HEK293 (cell line): ENCODE data around the gene ATP6V0C.

Experiments
- CTCF ChIP-seq: fragments of 450-650 bp; formaldehyde crosslinking; IDR thresholded peaks from 2 replicates; pipeline ENCODE4 v1.5.1; 2016; ENCODE audit warnings: missing biosample characterization, missing genetic modification characterization
- EGR2 ChIP-seq: fragments of 450-650 bp; formaldehyde crosslinking; IDR thresholded peaks from 2 replicates; pipeline ENCODE4 v1.5.1; 2016; ENCODE audit warnings: low read depth, missing biosample characterization, missing genetic modification characterization
- GFI1B ChIP-seq: fragments of 450-650 bp; formaldehyde crosslinking; IDR thresholded peaks from 2 replicates; pipeline ENCODE4 v1.5.1; 2016; ENCODE audit warnings: missing biosample characterization, missing genetic modification characterization
- GLI4 ChIP-seq: fragments of 450-650 bp; formaldehyde crosslinking; IDR thresholded peaks from 2 replicates; pipeline ENCODE4 v1.5.1; 2016; ENCODE audit warnings: missing biosample characterization, missing genetic modification characterization
- PBX3 ChIP-seq: sonication (generic); formaldehyde crosslinking; IDR thresholded peaks from 2 replicates; pipeline ENCODE4 v1.8.1; 2022; ENCODE audit warnings: mild to moderate bottlenecking, moderate library complexity, missing genetic modification reagents
- SP2 ChIP-seq: fragments of 450-650 bp; formaldehyde crosslinking; IDR thresholded peaks from 2 replicates; pipeline ENCODE4 v1.5.1; 2016; ENCODE audit warnings: missing biosample characterization, missing genetic modification characterization
- ZFP37 ChIP-seq: fragments of 450-650 bp; formaldehyde crosslinking; IDR thresholded peaks from 2 replicates; pipeline ENCODE4 v1.5.1; 2016; ENCODE audit warnings: missing biosample characterization, missing genetic modification characterization
- ZNF146 ChIP-seq: fragments of 450-650 bp; formaldehyde crosslinking; IDR thresholded peaks from 2 replicates; pipeline ENCODE4 v1.5.1; 2016; ENCODE audit warnings: missing biosample characterization, missing genetic modification characterization
- ZNF501 ChIP-seq: fragments of 450-650 bp; formaldehyde crosslinking; IDR thresholded peaks from 2 replicates; pipeline ENCODE4 v1.5.1; 2016; ENCODE audit warnings: missing biosample characterization, missing genetic modification characterization
- ZNF776 ChIP-seq: fragments of 450-650 bp; formaldehyde crosslinking; IDR thresholded peaks from 2 replicates; pipeline ENCODE4 v1.5.0; 2017; ENCODE audit warnings: missing biosample characterization, missing genetic modification characterization, borderline replicate concordance

- TF ChIP-seq ZNF776 (tag by site-specific recombination): no peak
- TF ChIP-seq SP2: 0 out of 2 replicates have a peak, but pooled peaks have one; percentile 5
- TF ChIP-seq ZNF501 (tag by site-specific recombination): no peak
- no peak for TF ChIP-seq ZFP37 (tag by site-specific recombination)
- no peak for TF ChIP-seq GFI1B (tag by site-specific recombination)
- no peak for TF ChIP-seq CTCF (tag by site-specific recombination)
- TF ChIP-seq ZNF146: no peak
- TF ChIP-seq GLI4 (tag by site-specific recombination): no peak
- peak; percentile 95 for TF ChIP-seq EGR2 (tag by site-specific recombination)
- TF ChIP-seq PBX3 (CRISPR knock-in tag): no peak
These were observed 26.9 kb upstream of the ATP6V0C start for GRCh38 chr16:2486645-2487516.
